Loucy (cell line): Measurements from ENCODE around the gene SIRPA.

Experiments used
- H2AFZ ChIP-seq: fragments of 200-600 bp; sonication (generic); 2 replicates; pipeline ENCODE4 v1.6.0; 2016; ENCODE audit warnings: antibody characterized with exemption, mild to moderate bottlenecking, low read length, moderate library complexity
- H3F3A ChIP-seq: fragments of 200-600 bp; 2 replicates; pipeline ENCODE4 v1.6.0; 2016; ENCODE audit warnings: antibody characterized with exemption, low read depth, mild to moderate bottlenecking
- H3K27me3 ChIP-seq: fragments of 200-600 bp; sonication (generic); 2 replicates; pipeline ENCODE4 v1.6.1; 2014; ENCODE audit warnings: low read length, mild to moderate bottlenecking; ENCODE audit not compliant: insufficient read depth, poor library complexity, severe bottlenecking
- H3K36me3 ChIP-seq: fragments of 200-600 bp; sonication (generic); 2 replicates; pipeline ENCODE4 v1.6.1; 2016; ENCODE audit warnings: low read length; ENCODE audit not compliant: insufficient read depth
- H3K4me1 ChIP-seq: fragments of 200-600 bp; sonication (generic); 2 replicates; pipeline ENCODE4 v1.5.1; 2014; ENCODE audit warnings: low read length, mild to moderate bottlenecking; ENCODE audit not compliant: insufficient read depth, poor library complexity, severe bottlenecking
- H3K4me2 ChIP-seq: fragments of 200-600 bp; sonication (generic); 2 replicates; pipeline ENCODE4 v1.6.0; 2014; ENCODE audit warnings: antibody characterized with exemption, low read length, low read depth, mild to moderate bottlenecking; ENCODE audit not compliant: poor library complexity, severe bottlenecking
- H3K4me3 ChIP-seq: fragments of 200-600 bp; sonication (generic); 2 replicates; pipeline ENCODE4 v1.5.1; 2014; ENCODE audit warnings: low read length, mild to moderate bottlenecking, mixed read lengths; ENCODE audit not compliant: poor library complexity, severe bottlenecking
- H3K79me2 ChIP-seq: fragments of 200-600 bp; sonication (generic); 2 replicates; pipeline ENCODE4 v1.6.1; 2014; ENCODE audit warnings: low read length; ENCODE audit not compliant: insufficient read depth
- H3K9ac ChIP-seq: fragments of 200-600 bp; sonication (generic); 2 replicates; pipeline ENCODE4 v1.6.0; 2014; ENCODE audit warnings: mild to moderate bottlenecking, low read depth, low read length, moderate library complexity; ENCODE audit not compliant: poor library complexity, severe bottlenecking
- H3K9me2 ChIP-seq: fragments of 200-600 bp; sonication (generic); replicated peaks from 2 replicates; pipeline ENCODE4 v1.6.1; 2016; ENCODE audit warnings: low read depth, low read length, mixed read lengths
- H3K9me3 ChIP-seq: fragments of 200-600 bp; sonication (generic); 2 replicates; pipeline ENCODE4 v1.6.1; 2014; ENCODE audit warnings: mild to moderate bottlenecking, antibody characterized with exemption, low read length, low read depth; ENCODE audit not compliant: insufficient read depth
- H4K20me1 ChIP-seq: fragments of 200-600 bp; sonication (generic); 2 replicates; pipeline ENCODE4 v1.6.0; 2014; ENCODE audit warnings: antibody characterized with exemption, low read length, mild to moderate bottlenecking; ENCODE audit not compliant: insufficient read depth, poor library complexity, severe bottlenecking
- EZH2phosphoT487 ChIP-seq: fragments of 200-600 bp; IDR thresholded peaks from 2 replicates; pipeline ENCODE4 v1.6.1; 2018; ENCODE audit warnings: antibody characterized with exemption, mild to moderate bottlenecking, moderate library complexity, borderline replicate concordance
- TF ChIP-seq, protein P1 (sequence below): fragments of 200-600 bp; sonication (generic); conservative IDR thresholded peaks from 2 replicates; pipeline ENCODE4 v1.5.1; 2014; ENCODE audit warnings: mild to moderate bottlenecking, antibody characterized with exemption, low read length

Gene SIRPA

DNA sequence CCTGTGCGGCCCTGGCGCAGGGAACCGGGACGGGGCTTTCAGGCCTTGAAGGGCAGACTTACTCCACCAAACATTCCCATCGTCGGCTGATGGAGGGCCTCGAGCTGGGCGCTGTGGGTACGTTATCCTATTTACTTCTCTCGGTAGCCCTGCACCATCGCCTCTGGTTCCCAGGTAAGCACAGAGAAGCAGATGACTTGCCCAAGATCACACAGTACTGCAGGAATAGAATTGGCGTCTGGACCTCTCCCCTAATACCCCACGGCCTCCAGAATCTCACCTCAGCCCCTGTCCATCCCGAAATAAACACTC is 52.3 kb downstream of the SIRPA start:
- H3K9ac ChIP-seq = no peak overlapping the region
- no peaks in the 10 kb centered on the region for H3K36me3 ChIP-seq
- no peaks in the 10 kb centered on the region for H3K9me3 ChIP-seq
- H3K79me2 ChIP-seq = no peaks in the 10 kb centered on the region
- no peak overlapping the region for H3K4me2 ChIP-seq
- no peaks in the 10 kb centered on the region for H4K20me1 ChIP-seq
- no peaks in the 10 kb centered on the region for H3K9me2 ChIP-seq
- no peaks in the 10 kb centered on the region for H3K4me1 ChIP-seq
- H3F3A ChIP-seq = no peaks in the 10 kb centered on the region
- H3K4me3 ChIP-seq = no peak overlapping the region
- TF ChIP-seq, protein P1, sequence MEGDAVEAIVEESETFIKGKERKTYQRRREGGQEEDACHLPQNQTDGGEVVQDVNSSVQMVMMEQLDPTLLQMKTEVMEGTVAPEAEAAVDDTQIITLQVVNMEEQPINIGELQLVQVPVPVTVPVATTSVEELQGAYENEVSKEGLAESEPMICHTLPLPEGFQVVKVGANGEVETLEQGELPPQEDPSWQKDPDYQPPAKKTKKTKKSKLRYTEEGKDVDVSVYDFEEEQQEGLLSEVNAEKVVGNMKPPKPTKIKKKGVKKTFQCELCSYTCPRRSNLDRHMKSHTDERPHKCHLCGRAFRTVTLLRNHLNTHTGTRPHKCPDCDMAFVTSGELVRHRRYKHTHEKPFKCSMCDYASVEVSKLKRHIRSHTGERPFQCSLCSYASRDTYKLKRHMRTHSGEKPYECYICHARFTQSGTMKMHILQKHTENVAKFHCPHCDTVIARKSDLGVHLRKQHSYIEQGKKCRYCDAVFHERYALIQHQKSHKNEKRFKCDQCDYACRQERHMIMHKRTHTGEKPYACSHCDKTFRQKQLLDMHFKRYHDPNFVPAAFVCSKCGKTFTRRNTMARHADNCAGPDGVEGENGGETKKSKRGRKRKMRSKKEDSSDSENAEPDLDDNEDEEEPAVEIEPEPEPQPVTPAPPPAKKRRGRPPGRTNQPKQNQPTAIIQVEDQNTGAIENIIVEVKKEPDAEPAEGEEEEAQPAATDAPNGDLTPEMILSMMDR = no peak
- no peaks in the 10 kb centered on the region for H3K27me3 ChIP-seq
- H2AFZ ChIP-seq = no peak overlapping the region

DNA sequence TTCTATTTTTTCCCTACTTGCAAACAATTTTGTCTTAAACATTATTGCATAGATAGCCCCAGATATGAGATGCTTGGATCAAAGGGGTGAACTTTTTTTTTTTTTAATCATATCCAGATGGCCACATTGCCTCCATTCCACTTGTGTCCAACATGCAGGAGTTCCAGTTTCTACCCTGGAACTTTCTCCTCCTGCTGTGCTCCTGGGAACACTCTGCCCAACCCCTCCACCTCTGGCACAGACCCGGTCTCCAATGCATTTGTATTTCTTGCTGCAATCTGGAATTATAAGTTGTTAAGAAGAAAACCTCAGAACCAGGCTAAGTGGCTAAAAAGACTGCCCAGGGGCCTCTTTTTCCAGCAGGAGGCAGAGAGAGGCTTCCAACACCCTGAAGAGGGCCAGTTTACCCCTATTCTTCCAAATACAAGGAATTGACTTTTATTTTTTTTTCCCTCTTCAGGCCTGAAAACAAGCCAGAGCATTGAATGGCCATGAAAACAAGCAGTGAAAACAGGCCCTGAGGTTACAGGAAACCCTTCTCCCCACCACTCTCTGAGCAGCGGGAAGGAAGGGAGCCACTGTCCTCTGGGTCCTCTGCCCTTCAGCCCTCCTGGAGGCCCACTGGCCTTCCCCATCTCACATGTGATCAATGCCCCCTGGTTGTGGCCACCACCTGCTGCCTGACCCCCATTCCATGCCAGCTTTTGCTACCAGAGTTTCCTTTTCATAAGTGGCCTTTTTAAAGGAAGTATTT is 54.3 kb downstream of the SIRPA start:
- no peaks in the 10 kb centered on the region for H3K27me3 ChIP-seq
- TF ChIP-seq, protein P1 = no peak
- TF ChIP-seq EZH2phosphoT487 = no peak
- no peaks in the 10 kb centered on the region for H3K4me1 ChIP-seq
- H3K4me3 ChIP-seq = no peak overlapping the region
- H3K9me3 ChIP-seq = no peaks in the 10 kb centered on the region
- H3F3A ChIP-seq = no peaks in the 10 kb centered on the region
- no peaks in the 10 kb centered on the region for H3K9me2 ChIP-seq
- H4K20me1 ChIP-seq = no peaks in the 10 kb centered on the region
- H2AFZ ChIP-seq = no peak overlapping the region; the same call in 1 of the 2 replicates
- no peaks in the 10 kb centered on the region for H3K36me3 ChIP-seq
- no peaks in the 10 kb centered on the region for H3K79me2 ChIP-seq
- no peak overlapping the region for H3K9ac ChIP-seq
- H3K4me2 ChIP-seq = no peak overlapping the region

DNA sequence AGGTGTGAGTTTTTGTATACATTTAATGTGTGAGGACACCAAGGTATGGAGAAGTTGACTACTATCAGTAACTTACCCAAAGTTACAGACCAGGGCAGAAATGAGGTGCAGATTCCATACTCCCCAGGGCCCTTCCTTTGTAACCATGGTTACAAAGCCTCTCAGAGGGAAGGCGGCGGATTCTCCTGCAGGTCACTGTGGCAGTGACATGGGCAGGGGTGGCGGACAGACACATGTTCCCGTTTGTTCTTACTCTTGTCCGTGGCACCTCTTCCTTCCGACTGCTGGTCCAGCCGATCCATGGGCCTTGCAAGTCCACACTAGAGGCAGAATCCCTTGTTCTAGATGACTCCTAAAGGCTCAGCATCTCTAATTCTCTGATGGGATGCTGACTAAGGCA is 55.6 kb downstream of the SIRPA start:
- Histone ChIP-seq H3K79me2 (no peaks in the 10 kb centered on the region), H3K4me3 (no peak overlapping the region), H3F3A (no peaks in the 10 kb centered on the region), H3K9me3 (no peaks in the 10 kb centered on the region), H3K9me2 (no peaks in the 10 kb centered on the region), H3K4me1 (no peaks in the 10 kb centered on the region), H3K36me3 (no peaks in the 10 kb centered on the region), H2AFZ (no peak overlapping the region), H3K9ac (no peak overlapping the region), H4K20me1 (no peaks in the 10 kb centered on the region), H3K27me3 (no peaks in the 10 kb centered on the region), H3K4me2 (no peak overlapping the region)
- TF ChIP-seq, protein P1 = no peak
- no peak for TF ChIP-seq EZH2phosphoT487
